DMS114 treated with DMSO at 0.1 percent for 48 hours (cell line): ENCODE data around the gene ARMH4.
A peak's percentile ranks its signal among the peaks of the same experiment; 100 is the strongest.

Experiments
- DNase-seq: peaks from one replicate; lab custom pipeline; 2025; ENCODE audit not compliant: unreplicated experiment; lab: John Stamatoyannopoulos, UW

The ARMH4 gene

DNA sequence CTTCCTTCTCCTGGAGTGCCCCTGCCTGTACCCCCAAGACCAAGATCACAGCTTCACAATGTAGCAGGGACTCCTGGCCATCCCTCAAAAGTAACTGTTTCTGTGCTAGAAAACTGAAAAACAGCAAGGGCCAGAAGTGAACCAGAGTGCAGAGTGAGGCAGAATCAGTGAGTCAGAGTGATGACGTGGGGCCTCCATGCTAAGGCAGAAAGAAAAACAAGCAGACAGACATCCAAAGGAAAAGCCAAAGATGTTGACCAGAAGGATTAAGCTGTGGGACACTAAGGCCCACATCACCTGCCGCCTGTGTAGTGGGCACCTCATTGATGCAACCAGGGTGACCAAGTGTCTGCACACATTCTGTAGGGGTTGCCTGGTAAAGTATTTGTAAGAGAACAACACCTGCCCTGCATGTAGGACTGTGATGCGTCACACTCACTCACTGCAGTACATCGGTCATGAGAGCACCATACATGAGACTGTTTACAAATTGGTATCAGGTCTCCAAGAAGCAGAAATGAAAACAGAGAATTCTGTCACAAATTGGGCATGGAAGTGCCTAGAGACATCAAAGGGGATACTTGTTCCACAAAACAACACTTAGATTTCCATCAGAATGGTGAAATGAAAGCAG, 51.2 kb downstream of the ARMH4 start:
- DNase-seq: no peak

- DNase-seq: no peak
Observed at GRCh38 chr14:58099682-58100081, 52.3 kb downstream of the ARMH4 start.

GRCh38 chr14:58098507-58098906, 53.5 kb downstream of the ARMH4 start:
- DNase-seq: no peak

DNA sequence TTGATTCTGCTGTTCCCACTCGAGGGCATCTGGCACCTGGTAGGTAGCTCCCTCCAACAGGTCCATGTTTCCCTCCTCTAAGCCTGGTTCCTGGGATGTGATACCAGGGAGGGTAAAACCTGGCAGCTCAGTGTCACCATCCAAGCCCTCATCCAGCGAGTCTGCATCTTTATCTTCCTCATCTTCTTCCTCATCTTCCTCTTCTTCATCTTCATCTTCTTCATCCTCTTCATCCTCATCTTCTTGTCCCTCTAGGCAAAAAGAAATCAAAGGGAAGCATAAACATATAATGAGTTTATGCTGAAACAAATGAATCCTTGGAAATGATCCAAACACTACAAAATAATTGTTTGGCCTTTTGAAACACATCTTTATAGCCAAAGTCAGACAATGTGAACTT, 55.3 kb downstream of the ARMH4 start:
- DNase-seq: no peak

DNA sequence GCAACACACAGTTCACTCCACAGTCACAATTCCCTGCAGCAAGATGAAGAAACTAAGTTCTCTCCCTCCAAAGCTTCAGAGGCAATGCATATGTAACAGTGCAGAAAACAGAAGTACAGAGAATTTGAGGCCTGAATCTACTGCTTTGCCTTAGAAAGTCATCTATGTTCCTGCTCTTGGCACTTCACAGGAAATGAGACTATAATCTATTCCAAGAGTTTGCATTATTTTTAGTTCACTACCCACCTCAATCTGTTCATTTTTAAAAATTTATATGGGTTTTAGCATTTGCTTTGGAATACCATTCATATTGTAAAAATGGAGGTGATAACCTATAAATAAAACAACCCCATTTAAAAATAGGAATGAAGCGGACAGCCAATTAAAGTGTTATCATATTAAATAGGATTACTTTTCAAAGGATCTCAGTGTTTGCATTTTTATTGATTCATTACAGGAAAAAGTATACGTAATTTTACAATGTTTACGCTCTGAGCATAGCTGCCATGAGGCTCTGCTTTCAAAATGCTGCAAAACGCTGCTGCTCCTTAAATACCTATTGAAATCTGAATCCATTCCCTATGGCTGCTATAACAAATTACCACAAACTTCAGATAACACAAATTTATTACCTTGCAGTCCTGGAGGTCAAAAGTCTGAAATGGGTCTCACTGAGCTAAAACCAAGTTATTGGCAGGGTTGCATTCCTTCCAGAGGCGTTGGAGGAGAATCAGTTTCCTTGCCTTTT, 60.0 kb downstream of the ARMH4 start:
- no peak for DNase-seq

GRCh38 chr14:58089612-58090011, 62.4 kb downstream of the ARMH4 start:
- no peak for DNase-seq

GRCh38 chr14:58088961-58089360, 63.1 kb downstream of the ARMH4 start:
- no peak for DNase-seq

- no peak for DNase-seq
Observed at GRCh38 chr14:58085877-58086276, 66.1 kb downstream of the ARMH4 start.

GRCh38 chr14:58082491-58083098, 69.4 kb downstream of the ARMH4 start:
- DNase-seq: no peak

GRCh38 chr14:58082011-58082410, 70.0 kb downstream of the ARMH4 start:
- no peak for DNase-seq

- DNase-seq: no peak
Observed at GRCh38 chr14:58078471-58078870, 73.5 kb downstream of the ARMH4 start.

DNA sequence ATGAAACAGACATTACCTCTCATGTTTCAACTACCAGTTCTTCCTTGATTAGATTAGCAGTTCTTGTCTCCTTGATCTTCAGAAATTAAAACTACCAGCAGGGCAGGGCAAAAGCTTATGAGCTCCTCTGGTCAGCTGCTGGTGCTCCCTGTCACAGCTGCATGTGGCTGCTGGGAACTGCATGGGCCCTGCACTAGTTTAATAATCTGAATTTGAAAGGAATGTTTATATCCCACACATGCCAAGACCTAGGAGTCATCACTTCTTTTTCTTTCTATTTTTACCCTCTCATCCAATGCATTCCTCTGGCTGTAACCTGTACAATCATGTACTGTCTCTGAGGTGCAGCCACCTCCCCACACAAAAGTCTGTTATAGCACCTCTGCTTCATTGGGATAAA, 73.9 kb downstream of the ARMH4 start:
- no peak for DNase-seq

- DNase-seq: no peak
Observed at GRCh38 chr14:58077621-58078020, 74.4 kb downstream of the ARMH4 start.

DNA sequence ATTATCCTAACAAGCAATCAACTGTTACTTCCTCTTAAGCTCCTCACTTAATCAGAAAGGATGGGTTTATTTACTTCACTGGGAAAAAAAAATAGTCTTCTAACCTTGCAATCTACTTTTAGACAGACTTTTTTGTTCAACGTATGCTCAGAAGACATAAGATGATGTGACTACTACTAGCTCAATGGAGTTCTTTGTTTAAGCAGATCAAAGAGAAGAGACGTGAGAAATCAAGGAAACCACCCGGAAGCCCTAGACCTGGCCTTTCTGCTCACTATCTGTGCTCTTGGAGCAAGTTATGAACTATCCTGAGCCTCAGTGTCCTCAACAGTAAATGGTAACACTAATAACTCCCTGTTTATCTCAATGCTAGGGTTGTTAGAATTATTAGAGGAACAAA, 78.5 kb downstream of the ARMH4 start:
- no peak for DNase-seq

DNA sequence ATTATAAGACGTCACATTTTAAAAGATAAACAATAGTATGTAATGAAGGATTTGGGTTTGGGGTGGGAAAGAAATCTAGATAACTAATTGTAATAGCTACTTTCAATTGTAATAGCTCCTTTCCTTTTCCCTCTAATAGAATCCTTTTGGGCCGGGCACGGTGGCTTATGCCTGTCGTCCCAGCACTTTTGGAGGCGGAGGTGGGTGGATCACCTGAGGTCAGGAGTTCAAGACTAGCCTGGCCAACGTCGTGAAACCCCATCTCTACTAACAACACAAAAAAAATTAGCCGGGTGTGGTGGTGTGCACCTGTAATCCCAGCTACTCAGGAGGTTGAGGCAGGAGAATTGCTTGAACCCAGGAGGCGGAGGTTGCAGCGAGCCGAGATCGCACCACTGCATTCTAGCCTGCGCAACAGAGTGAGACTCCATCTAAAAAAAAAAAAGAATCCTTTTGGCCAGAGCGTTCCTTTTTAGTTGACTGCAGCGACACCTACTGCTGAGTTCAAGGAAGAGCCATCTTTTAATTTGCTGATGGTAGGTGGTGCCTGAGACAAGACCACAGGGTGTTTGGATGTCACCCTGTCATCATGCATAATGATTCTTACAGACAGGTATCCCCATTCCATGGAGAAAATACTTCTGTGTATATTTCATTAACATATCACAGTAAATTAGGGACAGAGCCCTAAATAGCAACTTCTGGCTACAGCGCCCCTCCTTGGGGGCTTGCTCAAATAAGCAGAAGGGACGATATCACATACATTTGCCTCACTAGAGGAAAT, 79.5 kb downstream of the ARMH4 start:
- DNase-seq: peak; percentile 74

GRCh38 chr14:58071341-58071740, 80.7 kb downstream of the ARMH4 start:
- no peak for DNase-seq

DNA sequence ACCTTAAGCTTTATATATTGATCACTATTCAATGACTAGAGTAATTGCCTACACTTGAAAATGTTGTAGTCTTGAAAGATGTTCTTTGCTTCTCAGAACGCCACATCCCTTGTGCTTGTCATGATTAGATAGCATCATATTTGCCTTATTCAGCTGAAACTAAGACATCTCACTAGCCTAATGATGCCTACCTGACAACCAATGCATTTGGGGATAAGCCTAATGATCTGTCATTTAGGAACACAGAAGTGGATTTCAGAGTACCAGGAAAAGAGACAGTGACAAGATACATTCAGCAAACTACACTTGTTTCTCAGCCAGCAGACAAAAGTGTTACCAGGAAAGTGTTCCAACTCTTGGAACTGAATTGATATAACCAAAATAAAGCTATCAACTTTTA, 83.7 kb downstream of the ARMH4 start:
- DNase-seq: no peak

- DNase-seq: no peak
Observed at GRCh38 chr14:58066115-58066514, 85.9 kb downstream of the ARMH4 start.

DNA sequence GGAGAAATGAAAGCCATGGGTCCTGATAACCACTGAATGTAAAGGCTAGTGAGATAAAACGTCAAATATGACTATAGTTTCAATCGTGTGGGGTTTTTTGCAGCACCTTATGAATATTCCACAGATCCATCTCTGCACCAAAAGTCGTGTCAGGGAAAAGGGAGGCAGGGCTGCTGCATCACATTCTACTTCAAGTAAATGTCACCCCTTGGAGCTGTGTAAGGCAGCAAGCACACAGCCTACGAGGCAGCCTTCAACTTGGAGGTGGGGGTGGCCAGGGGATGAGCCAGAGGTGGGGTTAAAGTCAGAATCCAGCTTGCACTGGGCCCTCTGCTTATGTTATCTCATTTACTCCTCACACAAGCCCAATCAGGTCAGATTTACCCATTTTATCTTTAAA, 90.4 kb downstream of the ARMH4 start:
- DNase-seq: no peak

GRCh38 chr14:58060898-58061297, 91.1 kb downstream of the ARMH4 start:
- DNase-seq: no peak

DNA sequence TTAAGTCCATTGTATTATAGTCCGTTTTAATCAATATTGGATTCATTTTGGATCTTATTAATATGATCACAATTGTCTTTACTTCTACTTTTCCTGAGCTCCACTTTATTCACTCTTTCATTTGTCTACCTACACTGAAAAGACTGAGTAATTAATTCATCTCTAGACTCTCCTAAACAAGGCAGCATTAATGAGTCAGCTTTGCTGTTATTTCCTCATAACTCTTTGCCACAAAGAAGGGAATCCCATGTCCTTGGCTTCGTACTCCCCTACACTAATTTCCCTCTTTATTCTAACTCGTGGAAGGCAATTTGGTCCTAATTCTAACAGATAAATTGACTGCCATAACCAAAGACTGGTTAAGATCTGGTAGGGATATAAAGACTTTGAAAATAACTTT, 91.9 kb downstream of the ARMH4 start:
- DNase-seq: no peak

DNA sequence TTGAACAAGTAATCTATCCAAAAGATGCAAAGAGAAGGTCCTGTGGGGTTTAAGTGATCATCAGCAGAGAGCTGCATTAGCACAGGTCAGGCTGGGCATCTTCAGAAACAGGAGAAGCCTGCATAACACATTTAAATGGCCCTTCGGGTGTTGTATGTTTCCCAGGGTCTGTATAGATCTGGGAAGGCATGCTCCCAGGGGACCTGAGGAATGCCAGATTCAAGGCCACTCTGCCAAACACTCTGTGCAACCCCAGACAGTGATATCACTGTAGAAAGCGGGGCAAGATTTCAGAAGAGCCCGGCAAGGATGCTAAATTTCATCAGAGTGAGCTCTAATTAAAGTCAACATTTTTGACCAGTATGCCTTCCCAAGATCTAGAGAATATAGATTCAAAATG, 92.9 kb downstream of the ARMH4 start:
- no peak for DNase-seq
